Activated CD4-positive, alpha-beta T cell treated with anti-CD3 and anti-CD28 coated beads for 24 hours (primary cell): ENCODE data around the gene SAV1.

ENCODE experiments used
- DNase-seq, 2 donors: peaks; one replicate each; pipeline ENCODE4 v3.0.0-alpha.2; 2020; ENCODE audit warnings: low read depth in 2 of 2

SAV1 gene

DNA sequence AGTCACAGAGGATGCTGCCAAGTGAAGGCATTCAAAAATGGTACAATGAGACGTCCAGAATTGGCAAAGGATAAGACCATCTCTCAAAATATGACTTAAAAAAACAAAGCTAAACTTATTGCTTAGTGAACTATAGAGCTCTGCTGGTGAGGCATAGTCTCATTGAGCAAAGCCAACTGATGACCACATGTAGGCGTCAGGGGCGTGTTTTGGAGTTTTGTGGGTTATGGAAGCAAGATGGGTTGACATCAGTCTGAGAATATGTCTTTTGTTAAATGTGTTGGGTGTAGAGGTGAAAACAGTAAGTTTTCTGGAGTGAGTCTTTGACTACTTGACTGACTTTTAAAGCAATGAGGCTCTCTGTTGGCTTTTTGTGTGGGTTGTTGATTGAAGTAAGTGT lies 60.9 kb downstream of the SAV1 start:
- peak; percentile 10 to 12 for DNase-seq

GRCh38 chr14:50606468-50606867 lies 61.6 kb downstream of the SAV1 start:
- no peak for DNase-seq

- DNase-seq = no peak
Observed at GRCh38 chr14:50605766-50606165, 62.3 kb downstream of the SAV1 start.

DNA sequence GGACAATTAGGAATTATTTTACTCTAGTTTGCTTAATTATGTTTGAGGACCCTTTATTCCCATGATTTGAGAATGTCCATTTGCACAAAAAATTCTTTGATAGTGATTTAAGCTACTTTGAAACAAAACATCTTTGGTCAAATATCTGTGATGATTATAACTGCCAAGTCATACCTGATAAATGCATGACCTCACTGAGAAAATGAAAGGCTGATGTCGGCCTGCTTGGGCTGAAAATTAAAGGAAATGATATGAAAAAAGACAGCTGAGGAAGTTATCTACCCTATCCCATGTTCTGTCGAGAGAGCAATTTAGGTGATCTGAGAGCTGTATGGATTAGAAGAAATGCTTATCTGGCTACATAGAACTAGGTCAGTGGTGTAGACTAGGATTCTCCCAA lies 64.5 kb downstream of the SAV1 start:
- DNase-seq = no peak

DNA sequence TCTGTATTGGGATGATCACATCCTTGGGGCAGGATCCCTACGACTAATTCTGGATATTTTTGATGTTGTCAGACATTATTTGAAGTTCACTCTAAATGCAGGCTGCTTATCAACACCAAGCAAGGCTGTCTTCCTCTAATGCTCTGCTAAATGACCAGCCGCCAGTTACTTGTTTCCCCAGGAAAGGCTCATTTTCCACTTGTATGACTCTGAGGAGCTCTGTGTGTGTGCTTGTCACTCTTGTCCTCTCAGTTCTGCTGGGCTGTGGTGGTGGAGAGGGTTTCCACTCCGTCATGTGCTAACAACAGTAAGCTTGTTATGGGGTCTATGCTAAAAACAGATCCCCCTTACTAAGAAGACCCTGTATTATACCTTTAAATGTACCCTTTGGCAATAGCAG lies 66.1 kb downstream of the SAV1 start:
- DNase-seq = no peak

DNA sequence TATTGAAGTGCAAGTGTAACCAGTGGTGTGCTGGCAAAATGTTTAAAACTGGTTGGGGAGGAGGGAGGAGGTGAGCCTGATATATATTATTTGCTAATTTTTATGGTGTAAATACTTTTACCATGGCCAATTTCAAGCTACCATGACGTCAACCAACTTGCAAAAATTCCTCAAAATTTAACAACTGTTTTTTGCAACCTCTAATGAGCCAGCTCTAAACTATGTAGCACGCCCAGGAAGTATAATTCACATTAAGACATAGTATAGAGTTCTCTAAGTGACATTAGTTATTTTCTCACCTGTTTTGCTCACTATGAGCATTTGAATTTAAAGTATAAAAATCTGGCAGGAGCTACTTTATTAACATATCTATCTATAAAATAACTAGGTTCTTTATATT lies 66.7 kb downstream of the SAV1 start:
- DNase-seq = no peak

DNA sequence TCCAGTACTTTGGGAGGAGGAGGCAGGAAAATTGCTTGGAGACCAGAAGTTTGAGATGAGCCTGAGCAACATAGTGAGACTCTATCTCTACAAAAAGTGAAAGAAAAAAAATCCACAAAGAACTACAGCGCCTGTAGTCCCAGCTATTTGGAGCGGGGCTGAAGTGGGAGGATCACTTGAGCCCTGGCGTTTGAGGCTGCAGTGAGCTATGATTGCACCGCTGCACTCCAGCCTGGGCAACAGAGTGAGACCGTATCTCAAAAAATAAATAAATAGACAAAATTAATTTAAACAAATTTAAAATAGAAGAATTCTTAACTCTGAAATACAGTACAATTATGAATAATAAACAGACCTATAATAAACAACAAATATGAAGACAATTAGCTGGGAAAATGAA lies 67.3 kb downstream of the SAV1 start:
- DNase-seq = no peak

- no peak for DNase-seq
Observed at GRCh38 chr14:50599700-50600444, 68.2 kb downstream of the SAV1 start.

GRCh38 chr14:50598765-50599164 lies 69.3 kb downstream of the SAV1 start:
- no peak for DNase-seq

DNA sequence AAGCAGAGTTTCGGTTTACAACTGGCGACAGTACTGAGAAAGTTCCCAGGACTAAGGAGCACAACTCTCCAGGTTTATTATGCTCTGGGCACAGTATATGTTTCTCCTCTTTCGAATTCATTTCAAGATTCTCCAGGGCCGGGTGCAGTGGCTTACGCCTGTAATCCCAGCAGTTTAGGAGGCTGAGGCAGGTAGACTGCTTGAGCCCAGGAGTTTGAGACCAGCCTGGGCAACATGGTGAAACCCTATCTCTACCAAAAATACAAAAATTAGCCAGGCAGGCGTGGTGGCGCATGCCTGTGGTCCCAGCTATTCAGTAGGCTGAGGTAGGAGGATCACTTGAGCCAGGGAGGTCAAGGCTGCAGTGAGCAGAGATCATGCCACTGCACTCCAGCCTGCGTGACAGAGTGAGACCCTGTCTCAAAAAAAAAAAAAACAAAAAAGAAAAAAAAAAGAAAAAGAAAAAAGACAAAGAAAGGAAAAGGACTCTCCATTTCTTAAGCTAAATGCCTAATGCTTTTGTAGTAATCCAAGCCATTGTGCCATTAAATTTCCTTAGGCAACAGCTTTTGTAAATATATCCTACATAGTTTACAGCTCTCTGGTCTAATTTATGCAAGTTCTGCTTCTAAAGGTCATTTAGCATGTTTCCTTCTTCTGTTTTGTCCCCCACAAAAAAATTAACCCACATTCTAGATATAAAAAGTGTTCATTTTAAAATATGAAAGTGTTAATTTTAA lies 73.4 kb downstream of the SAV1 start:
- DNase-seq = no peak

- DNase-seq = no peak
Observed at GRCh38 chr14:50590464-50590863, 77.6 kb downstream of the SAV1 start.
